Left cardiac atrium (tissue), 4 donors: ENCODE data around the gene ONECUT1. TPM values are rescaled to one million over a fixed set of nuclear protein-coding genes. Genes with fewer than 3 reads are reported as not detected.

Experiments used
- ATAC-seq, 2 donors: fragments of 200-7000 bp; cut with Tn5 transposase; one replicate each; pipeline ENCODE4 v1.9.1; 2020; ENCODE audit warnings: mild to moderate bottlenecking in 2 of 2, moderate library complexity in 2 of 2
- DNase-seq: peaks from one replicate; pipeline ENCODE4 v3.0.0-alpha.2; 2020
- intact Hi-C, 2 donors: fragments of 100-400 bp; cut with DNase I; formaldehyde crosslinking; loops; one replicate each; pipeline versions ENCODE4 v1.14.1 to v1.15.1; 2022 to 2023
- total RNA-seq, 2 donors: library from RNA; stranded (reverse); fragmentation: NEBNext Ultra II Directional; extraction: Animal tissue kit (Norgen Biotek cat#: 25700); gene quantifications; one replicate each; pipeline ENCODE4 v1.2.1, GENCODE V29; 2021
- donor health status: DM: no; HTN: yes; CAD: no.
- donor health status: DM: no; HTN: yes; CAD: no; lungs with severe emphysema.
- donor health status: DM: yes; HTN: yes; CAD: no.
- donor health status: Dilated cardiomyopathy.

The ONECUT1 gene
- total RNA-seq, 2 donors from 2014 or later, result not detected

DNA sequence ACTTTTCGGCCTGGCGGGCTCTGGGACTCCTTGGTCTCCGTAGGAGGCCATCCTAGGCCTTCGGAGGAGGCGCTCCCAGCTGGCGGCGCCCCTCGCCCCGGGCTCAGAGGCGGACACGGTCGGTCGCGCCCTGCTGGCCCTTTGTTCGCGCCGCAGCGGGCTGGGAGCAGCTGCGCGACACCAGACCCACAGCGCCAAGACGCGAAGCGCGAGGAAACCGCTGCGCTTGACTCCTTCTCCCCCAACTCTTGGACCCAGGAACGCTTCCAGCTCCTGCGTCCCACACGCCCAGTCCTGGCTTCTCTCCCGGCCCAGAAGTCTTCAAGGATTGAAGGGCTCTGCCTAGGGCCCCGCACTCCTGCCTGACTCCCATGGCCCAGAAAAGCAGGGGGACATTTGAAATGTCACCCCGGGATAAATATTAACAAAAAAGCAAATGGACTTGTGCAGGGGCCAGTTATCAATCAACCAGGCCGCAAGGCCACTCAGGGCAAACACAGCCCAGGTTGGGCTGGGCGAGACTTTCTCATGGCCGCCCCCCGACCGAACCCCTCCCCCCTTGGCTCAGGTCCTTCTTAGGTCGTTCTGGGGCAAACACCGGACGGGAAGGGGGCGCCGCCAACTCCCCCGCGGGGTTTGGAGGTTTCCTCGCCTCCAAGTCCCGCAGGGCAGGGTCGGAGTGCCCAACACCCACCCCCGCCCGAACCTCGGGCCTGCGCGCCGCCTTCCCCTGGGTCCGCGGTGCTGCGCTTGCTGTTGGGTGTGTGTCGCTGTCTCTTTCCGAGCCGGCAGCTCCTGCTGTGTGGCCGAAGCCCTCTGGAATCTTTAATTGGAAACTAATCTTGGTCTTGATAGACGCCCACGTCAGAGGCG lies 5.1 kb downstream of the ONECUT1 start:
- intact Hi-C loops, result loop anchor here in 1 of 2 donors (5.0 kb wide), 1 partner anchor 932 kb away; no protein-coding TSS in a partner anchor
- ATAC-seq (no peak), DNase-seq (no peak)

- intact Hi-C loops, result loop anchor here in 1 of 2 donors (5.0 kb wide), 1 partner anchor 933 kb away; no protein-coding TSS in a partner anchor
- ATAC-seq (peak in 1 of 2 donors; percentile 30), DNase-seq (no peak)
Observed at GRCh38 chr15:52783929-52784798, 6.0 kb downstream of the ONECUT1 start.

- DNase-seq, result no peak
- ATAC-seq, result no peak
- intact Hi-C loops, result loop anchor here in 1 of 2 donors (5.0 kb wide), 1 partner anchor 934 kb away; no protein-coding TSS in a partner anchor
Observed at GRCh38 chr15:52783191-52783829, 6.8 kb downstream of the ONECUT1 start.

GRCh38 chr15:52782514-52782913 lies 7.6 kb downstream of the ONECUT1 start:
- intact Hi-C loops, result loop anchor here in 1 of 2 donors (5.0 kb wide), 1 partner anchor 935 kb away; no protein-coding TSS in a partner anchor
- DNase-seq, result no peak
- ATAC-seq, result no peak

- peak; percentile 49 to 60 for ATAC-seq
- DNase-seq, result peak; percentile 56
Observed at GRCh38 chr15:52780172-52780980, 9.8 kb downstream of the ONECUT1 start.

DNA sequence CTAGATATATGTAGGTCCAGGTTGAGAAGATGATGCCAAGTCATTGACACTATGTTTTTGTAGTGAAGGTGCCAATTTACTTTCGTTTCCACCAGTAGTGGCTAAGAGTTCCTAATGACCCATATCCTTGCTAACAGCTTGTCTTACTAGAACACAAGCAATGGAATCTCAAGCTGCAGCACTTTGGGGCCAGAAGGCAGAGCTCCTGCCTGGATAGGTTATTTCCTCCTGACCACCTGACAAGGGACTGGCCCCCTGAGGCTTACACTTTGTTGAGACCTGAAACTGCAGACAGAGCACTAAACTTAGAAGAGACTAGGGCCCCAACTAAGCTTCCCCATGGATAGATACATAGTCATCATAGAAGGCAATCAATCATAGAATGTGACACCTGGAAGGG lies 11.7 kb downstream of the ONECUT1 start:
- intact Hi-C loops, result loop anchor here in 1 of 2 donors (5.0 to 10.0 kb wide), 2 partner anchors 419 to 936 kb away; no protein-coding TSS in a partner anchor
- no peak for ATAC-seq
- no peak for DNase-seq

More at GRCh38 chr15:52780172-52780980, 9.8 kb downstream of the ONECUT1 start:
- intact Hi-C loops, result loop anchor here in 1 of 2 donors (2.0 to 5.0 kb wide), 2 partner anchors 416 to 937 kb away; no protein-coding TSS in a partner anchor

GRCh38 chr15:52772766-52773165 lies 17.4 kb downstream of the ONECUT1 start:
- ATAC-seq (no peak), DNase-seq (no peak)
- intact Hi-C loops, result loop anchor here in 1 of 2 donors (10.0 kb wide), 1 partner anchor 942 kb away; no protein-coding TSS in a partner anchor

DNA sequence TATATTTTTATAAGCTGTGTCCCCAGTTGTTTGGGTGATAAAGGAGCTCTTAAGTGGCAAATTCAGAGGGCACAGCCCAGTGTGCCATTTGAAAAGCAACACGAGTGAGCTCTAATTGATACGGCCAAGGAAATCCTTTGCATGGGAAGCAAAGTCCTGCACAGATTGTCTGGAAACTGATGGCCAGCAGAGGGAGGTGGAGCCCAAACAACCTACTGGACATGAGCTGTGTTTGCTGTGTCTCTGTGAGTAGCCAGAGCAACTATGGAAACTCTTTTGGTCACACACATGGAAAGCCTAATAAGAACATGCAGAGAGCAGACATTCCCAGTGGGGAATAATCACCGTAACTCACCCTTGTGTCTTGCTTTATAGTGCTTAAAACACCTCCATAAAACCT lies 24.4 kb downstream of the ONECUT1 start:
- DNase-seq, result no peak
- no peak for ATAC-seq
- intact Hi-C loops, result no loop called here

GRCh38 chr15:52764731-52765130 lies 25.4 kb downstream of the ONECUT1 start:
- intact Hi-C loops, result no loop called here
- ATAC-seq (no peak), DNase-seq (no peak)

- DNase-seq (no peak), ATAC-seq (no peak)
- intact Hi-C loops, result no loop called here
Observed at GRCh38 chr15:52762621-52763020, 27.5 kb downstream of the ONECUT1 start.

GRCh38 chr15:52760562-52760961 lies 29.6 kb downstream of the ONECUT1 start:
- ATAC-seq (no peak), DNase-seq (no peak)
- intact Hi-C loops, result no loop called here

DNA sequence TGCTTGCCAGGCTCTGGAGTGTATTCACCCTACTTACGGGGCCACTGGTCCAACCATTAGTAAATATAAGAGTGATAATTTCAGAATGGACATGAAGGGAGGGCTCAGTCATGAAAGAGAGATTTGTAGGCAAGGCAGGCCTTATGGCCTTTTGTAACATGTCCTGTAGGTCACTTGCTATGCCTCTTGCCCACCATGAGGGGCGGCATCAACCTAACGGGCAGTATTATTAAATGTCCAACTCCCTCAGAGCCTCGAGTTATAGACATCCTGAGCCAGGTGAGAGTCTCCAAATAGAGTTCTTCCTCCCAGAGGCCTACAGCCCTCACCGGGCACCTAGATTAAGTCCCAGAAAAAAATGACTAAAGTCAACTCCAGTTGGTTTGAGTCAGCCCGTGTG lies 30.2 kb downstream of the ONECUT1 start:
- ATAC-seq, result no peak
- intact Hi-C loops, result no loop called here
- no peak for DNase-seq

DNA sequence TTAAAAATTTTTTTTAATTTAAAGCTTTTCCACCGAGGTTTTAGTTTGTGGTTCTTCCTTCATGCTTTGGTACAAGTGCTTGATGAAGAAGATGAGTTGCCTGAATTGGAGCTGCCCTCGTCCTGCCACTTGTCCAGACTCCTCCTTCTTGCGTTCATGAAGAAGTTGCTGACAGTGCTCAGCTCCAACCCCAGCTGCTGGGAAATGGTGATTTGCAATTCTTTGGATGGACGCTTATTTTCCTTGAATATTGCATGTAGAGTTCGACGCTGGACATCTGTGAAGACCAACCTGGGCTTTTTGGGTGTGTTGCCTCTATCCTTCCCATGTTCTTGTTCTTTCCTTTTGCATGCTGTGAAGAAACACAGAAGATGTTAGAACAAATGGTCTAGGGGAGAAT lies 32.6 kb downstream of the ONECUT1 start:
- DNase-seq (no peak), ATAC-seq (no peak)
- intact Hi-C loops, result no loop called here

GRCh38 chr15:52751522-52751921 lies 38.6 kb downstream of the ONECUT1 start:
- DNase-seq (no peak), ATAC-seq (no peak)
- intact Hi-C loops, result no loop called here

GRCh38 chr15:52749258-52749657 lies 40.9 kb downstream of the ONECUT1 start:
- ATAC-seq (no peak), DNase-seq (no peak)
- intact Hi-C loops, result no loop called here

DNA sequence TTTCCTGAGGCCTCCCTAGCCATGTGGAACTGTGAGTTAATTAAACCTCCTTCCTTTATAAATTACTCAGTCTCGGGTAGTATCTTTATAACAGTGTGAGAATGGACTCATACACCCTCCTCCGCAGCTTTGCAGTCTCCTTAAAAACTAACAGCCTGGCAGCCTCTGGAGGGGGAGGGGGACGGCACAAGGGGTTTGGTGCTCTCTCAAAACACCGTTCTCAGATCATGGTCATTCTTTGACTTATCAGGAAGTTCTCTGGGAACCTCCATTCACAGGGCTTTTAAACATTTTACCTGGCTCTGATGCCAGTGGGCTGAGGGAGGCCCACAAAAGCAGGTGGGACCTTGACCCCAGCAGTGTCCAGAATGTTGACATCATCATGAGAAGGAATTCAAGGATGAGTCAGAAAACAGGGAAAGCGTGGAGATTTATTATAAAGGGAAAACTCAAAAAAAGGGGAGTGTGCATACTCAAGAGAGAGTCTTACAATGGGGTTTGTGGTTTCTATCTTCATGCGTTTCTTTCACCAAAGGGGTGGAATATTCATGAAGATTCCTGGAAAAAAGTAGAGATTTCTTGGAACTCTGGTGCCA lies 43.9 kb downstream of the ONECUT1 start:
- DNase-seq (no peak), ATAC-seq (no peak)
- intact Hi-C loops, result no loop called here

DNA sequence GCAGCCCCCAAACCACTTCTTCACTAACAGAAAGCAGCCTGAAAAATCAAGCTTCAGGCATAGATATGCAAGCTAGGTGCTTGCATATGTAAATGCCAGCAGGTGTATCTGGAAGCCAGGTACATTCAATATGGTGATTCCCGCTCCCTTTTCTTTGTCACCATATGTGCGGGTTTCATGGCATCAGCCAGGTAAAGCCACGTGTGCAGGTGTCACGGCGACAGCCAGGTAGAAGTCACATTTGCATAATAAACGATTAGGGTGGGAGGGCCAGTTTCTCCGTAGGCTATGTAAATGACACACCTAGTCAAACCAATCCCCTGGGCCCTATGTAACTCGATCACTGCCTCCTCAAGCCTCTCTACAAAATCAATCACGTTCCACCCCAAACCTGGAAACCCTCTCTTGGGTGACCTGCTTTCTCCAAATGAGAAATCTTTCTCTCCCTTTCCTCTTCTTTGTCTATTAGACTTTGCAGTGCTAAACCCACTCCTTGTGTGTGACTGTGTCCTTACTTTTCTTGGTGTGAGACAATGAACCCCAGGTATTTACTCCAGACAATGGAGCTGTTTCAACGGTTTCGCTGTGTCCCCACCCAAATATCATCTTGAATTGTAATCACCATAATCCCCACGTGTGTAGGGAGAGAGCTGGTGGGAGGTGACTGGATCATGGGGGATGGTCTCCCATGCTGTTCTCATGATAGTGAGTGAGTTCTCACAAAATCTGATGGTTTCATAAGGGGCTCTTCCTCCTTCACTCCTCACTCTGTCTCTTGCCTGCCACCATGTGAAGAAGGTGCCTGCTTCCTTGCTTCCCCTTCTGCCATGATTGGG lies 44.6 kb downstream of the ONECUT1 start:
- DNase-seq, result no peak
- ATAC-seq, result no peak
- intact Hi-C loops, result no loop called here
